ENCODE data around the gene CYTH2.

CYTH2 gene

DNA sequence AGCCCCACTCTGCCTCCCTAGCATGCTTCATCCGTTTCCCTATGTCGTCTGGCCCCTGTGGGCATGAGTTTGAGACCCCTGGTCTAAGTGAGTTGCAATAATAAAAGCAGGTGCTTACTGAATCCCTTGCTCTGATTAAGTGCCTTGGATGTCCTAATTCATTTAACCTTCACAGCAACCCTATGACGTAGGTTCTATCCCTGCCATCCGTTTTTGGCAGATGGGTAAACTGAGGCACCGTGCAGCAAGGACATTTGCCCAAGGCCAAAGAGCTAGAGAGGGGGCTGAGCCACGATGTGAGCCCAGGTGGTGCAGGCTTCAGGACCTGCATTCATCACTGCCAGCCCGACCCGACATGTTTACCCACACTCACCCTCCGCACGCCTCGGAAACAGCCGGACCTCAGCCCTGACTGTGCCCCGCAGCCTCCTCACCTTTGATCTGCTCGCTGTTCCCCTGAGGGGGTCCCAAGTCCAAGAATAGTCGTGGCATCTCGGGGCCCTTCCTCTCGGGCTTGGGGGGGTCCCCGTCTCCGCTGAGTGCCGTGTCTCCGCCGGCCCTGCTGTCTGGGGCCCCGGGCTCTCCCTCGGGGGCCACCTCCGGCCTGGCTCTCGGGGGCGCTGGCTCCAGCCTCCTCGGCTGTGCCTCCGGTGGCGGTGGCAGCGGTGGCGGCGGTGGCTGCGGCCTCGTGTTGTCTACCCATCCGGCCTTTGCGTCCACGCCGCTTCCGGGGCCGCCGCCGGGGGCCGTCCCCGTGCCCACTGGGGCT is 28.0 kb downstream of the CYTH2 start:
- DNase-seq = no peak

DNA sequence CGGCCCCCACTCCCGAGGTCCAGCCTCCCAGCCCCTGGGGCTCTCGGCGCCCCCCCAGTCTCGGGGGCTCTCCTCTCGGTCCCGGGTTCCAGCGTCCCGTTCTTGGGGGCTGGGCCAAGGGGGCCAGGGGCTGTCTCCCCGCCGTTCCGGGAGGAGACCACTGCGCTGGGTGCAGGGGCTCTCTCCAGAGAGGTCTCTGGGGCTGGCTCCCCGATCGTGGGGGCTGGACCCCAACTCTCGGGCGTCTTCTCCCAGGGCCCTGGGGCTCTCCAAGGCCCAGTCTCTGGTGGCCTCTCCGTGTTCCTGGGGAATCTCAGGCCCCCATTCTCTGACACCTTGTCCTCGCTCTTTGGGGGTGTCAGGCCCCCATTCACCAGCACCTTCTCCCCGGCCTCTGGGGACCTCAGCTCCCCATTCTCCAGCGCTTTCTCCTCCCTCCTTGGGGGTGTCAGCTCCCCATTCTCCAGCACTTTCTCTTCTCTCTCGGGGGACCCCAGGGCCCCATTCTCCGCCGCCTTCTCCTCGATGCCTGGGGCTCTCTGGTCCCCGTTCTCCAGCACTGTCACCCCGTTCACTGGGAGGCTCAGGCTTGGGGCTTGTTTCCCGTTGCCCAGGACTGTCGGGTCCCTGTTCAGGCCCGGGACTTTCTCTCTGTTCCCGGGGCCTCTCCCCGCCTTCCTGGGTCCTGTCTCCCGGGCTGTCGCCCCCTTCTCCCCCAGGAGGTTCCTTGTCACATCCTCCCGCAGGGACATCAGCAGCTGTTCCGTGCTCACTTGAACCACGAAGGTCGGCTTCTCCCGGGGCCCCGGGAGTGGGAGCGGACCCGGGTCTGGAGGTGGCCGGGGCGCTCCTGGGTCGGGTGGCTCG is 28.8 kb downstream of the CYTH2 start:
- DNase-seq = no peak

DNA sequence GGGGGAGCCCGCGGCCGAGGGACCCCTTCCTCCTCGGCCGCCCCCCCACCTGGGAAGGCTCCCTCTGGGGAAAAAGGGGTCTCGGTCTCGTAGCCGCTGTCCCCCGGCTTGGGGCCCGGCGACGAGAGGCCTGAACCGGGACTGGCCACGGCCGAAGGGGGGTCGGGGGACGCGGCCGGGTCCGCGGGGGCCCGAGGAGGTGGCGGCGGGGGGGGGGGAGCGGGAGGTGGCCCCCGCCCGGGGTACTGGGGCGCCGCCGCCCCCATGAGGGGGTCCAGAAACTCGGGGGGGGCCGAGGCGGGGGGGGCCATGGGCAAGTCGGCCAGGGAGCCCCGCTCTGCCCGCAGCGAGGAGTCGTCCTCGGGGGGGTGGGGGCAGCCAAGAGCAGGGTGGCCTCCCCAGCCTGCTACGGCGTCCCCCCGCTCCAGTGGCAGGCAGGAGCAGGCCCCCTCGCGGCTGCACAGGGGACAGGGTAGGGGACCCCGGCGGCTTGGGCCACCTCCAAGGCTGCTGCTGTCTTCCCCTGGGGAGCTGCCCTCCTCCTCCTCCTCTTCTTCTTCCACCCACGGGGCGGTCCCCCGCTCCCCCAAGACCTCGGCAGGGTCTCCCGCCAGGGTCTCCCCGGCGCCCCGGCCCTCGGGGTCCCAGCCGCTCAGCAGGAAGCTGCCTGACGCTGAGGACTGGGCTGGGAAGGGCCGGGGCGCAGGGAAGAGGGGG is 29.6 kb downstream of the CYTH2 start:
- DNase-seq = no peak

DNA sequence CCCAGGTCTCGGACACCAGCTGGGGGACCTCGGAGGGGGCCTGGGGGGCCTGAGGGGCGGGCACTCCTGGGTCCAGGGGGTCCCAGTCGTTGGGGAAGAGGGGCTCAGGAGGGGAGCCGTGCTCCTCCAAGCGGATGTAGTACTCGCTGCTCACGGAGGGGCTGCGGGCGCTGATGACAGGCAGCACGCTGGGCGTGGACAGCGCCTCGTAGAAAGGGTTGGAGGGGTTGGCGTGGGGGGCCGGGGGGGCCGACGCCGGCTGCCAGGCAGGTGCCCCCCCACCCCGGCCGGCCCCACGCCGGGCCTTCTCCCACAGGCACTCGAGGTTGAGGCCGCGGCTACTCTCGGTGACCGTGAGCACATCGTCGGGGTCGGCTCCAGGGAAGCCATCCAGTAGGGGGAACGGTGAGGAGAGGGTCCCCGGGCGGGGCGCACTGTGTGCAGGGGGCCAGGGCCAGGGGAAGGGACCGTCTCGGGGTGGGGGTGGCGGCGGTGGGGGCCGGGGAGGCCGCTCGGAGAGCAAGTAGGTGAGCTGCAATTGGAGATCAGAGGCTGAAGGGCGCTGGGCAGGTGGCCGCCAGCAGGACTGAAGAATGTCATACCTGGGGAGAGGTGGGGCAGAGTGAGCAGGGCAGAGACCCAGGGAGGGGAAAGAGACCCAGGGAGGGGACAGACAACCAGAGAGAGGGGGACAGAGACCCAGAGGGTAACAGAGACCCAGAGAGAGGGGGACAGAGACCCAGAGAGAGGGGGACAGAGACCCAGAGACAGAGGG is 30.3 kb downstream of the CYTH2 start:
- DNase-seq = no peak

DNA sequence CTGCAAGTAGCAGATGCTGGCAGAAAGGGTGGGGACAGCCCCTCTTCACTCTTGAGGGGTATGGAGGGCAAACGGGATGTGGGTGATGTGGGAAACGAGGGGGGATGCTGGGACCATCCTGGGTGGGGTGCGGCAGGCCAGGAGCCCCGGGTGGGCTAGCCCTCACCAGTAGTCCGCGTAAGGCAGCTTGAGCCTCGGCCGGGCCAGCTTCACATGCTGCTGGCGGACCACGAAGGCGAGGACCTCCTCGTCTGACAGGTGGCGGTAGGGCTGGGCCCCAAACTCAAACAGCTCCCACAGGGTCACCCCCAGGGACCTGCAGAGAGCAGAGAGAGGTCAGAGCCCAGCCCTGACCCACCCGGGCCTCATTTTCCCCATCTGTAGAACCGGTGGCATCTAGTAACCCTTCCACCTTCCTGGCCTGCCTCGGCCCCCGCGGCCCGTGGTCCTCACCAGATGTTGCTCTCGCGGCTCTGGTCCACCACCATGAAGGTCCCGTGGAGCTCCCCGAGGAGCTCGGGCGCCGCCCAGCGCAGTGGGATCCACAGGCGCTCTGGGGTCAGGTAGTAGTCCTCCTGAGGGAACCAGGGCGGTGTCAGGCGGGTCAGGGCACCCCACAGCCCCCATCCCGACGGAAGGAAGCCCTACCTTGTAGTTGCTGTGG is 31.8 kb downstream of the CYTH2 start:
- no peak for DNase-seq

DNA sequence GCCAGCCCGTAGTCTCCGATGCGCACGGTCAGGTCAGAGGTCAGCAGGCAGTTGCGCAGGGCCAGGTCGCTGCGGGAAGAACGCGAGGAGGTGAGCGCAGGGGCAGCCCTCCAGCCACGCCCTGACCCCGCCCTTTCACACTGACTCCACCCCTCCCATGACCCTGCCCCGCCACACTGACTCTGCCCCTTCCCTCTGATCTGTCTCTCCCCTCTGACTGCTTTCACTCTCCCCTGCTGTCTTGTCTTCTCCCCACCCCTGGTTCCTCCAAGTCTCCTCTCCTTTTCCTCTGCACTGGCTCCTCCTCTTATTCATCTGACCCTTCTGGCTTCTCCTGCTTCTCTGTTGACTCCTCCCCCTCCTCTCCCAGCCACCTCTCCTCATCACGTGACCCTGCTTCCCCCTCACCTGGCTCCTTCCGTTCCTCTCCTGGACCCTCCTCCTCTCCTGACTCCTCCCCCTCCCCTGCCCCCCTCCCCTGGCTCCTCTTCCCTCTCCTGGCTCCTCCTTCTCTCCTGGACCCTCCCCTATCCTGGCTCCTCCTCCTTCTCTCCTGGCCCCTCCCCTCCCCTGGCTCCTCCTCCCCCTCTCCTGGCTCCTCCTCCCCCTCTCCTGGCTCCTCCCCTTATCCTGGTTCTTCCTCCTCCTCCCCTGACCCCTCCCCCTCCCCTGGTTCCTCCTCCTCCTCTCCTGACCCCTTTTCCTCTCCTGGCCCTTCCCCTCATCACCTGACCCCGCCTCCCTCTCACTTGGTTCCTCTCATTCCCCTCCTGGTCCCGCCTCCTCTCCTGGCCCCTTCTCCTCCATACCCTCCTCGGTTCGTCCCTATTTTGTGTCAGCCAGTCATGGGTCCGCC is 32.6 kb downstream of the CYTH2 start:
- DNase-seq = peak; percentile 95

DNA sequence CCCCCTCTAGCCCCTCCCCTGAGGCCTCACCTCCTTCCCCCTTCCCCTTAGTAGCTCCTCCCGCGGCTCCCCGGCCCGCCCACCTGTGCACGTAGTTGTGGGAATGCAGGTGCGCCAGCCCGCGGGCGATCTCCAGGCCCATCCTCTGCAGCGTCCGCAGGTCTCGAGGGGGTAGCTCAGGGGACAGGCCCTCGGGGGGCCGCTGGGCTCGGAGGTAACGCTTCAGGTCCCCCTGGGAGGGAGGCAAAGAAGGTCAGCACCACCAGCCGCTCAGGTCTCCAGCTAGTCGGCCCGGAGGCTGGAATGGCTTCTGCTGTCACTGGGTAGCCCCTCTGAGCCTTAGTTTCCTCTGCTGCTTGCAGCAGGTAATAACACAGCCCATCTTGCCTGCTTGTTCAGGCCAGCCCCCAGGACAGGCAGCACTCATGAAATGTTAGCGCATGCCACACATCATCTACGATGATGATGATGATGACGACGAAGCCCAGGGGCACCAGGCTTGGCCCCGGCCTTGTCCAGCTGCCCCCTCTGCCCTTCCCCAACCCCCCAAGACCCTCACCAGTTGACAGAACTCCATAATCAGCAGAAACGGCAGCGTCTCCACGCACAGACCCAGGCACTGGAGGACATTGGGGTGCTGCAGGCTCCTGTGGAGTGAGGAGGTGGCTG is 33.3 kb downstream of the CYTH2 start:
- no peak for DNase-seq

DNA sequence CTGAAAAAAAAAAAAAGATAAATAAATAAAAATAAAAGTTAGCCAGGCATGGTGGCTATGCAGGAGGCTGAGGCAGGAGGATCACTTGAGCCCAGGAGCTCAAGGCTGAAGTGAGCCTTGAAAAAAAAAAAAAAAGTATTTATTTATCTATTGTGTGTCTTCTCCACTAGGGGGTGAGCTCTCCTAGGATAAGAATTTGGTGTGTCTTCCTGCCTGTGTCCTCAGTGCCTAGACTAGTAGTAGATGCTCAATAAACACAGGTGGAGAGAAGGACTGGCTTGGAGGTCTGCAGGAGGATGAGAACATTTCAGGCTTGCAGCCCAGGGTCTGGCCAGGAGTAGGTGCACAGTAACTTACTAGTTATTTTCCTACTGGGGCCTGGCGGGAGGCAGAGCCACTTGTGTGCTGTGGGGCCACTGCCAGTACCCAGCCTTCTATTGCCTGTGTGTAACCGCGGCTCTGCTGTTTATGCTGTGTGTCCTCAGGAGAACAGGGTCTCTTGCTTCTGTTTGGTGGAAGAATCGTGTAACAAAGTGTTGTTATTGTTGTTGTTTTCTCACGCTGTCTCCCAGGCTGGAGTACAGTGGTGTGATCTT is 37.1 kb downstream of the CYTH2 start:
- DNase-seq = peak; percentile 24

DNA sequence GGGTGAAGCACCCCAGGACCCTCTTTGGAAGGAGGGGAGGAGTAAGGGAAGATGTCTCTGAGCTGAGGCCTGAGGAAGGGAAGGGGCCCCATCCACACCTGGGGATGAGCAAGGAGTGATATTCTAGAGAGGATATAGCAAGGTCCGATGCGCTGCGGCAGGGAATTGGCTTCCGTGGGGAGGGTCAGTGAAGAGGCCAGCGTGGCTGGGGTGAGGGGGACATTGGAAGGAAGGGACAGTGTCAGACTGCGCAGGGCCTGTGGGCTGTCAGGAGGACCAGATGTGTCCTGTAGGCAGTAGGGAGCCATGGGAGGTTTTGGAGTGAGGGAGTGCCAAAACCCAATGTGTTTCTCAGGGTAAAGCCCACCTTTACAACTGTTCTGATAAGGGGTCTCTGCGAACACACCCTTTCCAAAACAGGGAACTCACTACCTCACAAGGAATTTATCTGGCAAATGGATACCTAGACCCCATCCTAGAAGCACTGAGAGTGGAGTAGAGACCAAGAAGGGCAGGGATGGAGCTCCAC is 38.8 kb downstream of the CYTH2 start:
- no peak for DNase-seq

DNA sequence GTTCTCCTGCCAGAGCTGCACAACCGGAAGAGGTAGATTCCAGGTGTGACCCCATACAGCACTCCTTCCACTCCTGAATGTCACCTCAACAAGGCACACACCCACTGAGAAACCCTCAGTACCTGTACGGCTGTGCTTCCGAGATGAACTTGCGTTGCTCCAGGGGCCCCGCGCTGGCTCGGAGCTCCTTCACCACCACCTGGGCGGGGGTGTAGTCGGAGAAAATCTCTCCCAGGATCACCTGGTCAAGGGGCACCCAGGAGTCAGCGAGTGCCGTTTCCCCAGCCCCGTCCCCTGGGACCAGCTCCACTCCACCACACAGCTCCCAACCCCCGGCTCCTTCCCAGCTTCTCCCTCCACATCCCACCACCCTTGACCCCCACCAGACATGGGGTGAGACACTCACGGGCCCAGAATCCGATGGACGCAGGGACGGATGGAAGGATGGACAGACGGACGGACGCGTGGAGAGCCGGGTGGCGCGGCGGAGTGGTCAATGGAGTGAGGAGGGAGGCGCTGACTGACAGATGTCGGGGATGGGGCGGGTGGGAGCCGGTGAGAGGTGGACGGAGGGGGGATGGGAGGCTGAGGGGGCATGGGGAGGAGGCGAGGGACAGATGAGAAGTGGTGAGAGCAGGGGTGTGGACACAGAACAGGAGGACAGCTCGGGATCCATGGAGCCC is 39.7 kb downstream of the CYTH2 start:
- DNase-seq = no peak

DNA sequence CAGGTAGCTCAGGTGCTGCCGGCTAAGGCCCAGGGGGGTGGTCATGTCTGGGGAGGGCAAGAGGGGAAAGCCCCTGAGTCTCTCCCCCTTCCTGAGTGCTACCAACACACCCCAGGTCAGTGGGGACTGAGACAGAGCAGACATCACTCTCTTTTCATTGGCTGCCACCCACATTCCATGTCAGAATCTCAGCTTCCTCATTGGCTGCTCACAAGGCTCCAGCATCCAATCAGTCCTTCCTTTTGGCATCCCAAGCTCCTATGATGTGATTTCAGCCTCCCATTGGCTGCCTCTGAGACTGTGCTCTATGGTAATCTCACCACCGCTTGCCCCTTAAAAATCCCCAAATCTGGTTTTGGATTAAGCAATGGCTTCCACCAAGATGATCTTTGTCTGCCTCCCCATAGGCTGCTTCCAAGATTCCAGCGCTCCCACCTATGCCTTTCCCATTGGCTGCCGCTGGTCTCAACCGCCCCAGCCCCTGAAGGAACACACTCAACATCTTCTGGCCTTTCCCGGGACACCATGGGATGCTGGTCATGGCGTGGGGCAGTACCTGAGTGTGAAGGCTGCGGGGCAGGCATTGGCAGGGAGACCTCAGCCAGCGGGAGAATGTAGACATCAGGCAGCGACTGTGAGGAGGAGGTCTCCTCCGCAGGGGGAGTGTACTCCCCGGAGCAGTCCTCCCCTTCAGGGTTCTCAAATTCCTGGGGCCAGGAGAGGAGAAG is 40.5 kb downstream of the CYTH2 start:
- DNase-seq = no peak

DNA sequence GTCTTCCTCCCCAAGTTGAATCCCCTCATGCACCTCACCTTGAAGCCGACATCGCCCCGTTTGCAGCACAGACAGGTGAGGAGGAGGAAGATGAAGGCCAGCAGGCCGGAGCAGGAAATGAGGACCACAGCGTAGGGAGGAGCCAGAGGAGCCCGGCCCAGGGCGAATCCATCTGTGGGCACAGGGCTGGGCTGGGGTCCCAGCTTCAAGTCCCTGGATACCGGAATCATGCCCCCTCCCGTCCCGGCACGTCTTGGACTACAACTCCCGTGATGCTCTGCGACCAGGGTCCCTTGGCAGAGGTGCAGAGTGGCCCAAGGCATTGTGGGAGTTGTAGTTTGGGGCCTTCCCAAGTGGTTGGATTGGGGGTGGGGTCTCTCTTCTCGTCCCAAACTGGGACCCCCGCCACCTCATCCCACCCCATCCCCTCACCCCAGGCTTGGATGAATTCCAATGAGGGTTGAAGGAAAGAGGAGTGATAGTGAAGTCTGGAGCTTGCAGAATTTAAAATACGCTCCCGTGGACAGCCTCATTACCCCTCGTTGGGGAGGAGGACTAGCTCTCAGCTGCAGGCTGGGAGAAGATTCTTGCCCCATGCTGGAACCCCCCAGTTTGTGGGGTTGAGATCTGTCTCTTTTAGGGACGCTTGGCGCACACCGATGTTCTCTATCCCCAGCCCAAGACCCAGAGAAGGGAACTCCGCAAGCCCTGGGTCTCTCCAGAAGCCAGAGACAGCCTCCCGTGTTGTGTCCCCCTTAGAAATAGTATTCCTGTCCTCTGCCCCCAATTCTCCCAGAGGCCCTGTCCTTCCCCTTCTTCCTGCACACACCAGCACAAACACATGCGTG is 41.5 kb downstream of the CYTH2 start:
- peak; percentile 59 for DNase-seq

DNA sequence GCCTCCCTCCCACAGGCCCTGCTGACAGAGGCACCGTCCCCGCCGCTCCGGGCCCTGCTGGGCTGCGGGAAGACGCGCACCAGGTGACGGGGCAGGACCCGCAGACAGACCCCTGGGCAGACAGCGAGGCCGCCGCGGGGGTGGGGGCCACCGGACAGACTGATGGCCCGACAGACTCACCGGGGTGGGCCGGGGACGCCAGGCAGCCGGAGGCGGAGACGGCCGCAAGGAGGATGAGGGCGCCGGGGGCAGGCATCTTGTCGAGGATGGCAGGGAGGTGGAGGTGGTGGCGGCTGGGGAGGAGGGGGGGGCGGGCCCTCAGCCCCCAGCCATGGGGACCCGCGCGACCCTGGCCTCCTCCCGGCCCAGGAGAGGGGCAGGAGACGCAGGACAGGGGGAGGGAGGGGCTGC is 42.2 kb downstream of the CYTH2 start:
- DNase-seq = no peak

DNA sequence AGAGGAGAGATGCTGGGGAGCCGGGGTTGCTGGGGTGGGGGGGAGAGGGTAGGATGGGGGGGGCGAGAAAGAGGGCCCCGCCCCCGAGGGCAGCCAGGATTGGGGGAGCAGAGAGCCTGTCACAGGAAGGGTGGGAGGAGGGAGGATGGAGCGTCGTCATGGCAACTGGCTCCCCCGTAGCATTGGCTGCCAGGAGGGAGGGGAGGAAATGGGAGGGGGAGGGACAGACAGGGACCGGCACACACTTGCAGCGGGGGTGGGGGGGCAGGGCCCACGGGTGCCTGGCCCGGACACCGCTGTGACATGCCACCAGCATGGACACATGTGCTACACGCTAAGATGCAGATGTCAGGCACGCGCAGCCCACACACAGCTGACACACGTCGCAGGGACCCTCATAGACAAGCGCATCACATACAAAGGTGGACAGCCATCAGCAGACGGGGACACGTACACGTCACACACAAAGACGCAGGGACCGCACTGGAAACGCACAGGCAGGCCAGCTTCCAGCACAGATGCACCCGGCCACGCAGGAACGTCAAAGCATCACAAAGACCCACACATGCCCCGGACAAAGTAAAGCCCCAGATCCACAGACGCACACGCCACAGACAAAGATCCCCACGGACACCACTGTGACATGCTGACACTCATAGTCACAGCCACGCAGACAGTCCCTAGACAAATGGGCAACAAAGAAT is 42.8 kb downstream of the CYTH2 start, which contains the start of gene LMTK3:
LMTK3 (minus strand) TSS at position 36 of the 704 bp plus-strand sequence. CDS start 259 bp downstream, outside the sequence.
- DNase-seq = peak; percentile 81

DNA sequence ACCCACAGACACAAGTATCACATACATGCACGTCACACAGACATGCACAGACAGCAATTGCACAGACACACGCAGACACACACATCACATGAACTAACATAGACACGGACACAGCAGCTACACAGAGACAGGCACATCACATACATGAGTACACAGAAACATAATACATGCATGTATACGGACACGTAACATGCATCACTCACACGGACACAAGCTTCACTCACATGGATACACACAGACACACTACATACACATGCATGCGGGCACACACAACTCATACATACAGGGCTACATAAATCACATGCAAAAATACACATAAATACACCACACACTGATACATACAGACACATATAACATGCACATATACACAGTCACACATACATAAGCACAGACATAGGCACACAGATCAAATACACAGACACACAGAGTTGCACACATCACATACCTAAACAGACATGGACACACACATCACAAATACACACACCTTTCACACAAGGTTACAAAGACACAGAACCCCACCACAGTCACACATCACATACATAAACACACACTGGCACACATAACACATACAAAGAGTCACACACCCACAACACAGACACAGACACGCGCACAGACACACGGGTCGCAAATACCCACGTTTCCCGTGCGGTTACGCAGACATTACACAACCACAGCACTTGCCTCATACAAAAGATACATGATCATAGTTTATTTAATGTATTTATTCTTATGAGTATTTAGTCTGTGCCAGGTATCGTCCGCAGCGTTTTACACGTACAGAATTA is 43.5 kb downstream of the CYTH2 start:
- DNase-seq = no peak

Data from NCI-H345 (cell line).